Transverse colon (tissue), 4 donors: ENCODE data around the gene STK32C.

Experiments
- CTCF ChIP-seq, 5 experiments: fragments of 200-600 bp in 3 of 5; fragments of 450-650 bp in 2 of 5; sonication (generic) in 3 of 5; IDR thresholded peaks; 1 replicate in 2 of 5; 2 replicates in 3 of 5; pipeline ENCODE4 v1.5.1; 2016 to 2017; ENCODE audit warnings: antibody characterized with exemption in 5 of 5, inconsistent platforms in 3 of 5, mild to moderate bottlenecking in 2 of 5, moderate library complexity in 1 of 5
- EP300 ChIP-seq: sonication (generic); formaldehyde crosslinking; IDR thresholded peaks from one replicate; pipeline ENCODE4 v1.6.1; 2017; ENCODE audit warnings: antibody characterized with exemption, low read depth
- POLR2A ChIP-seq: fragments of 450-650 bp; IDR thresholded peaks from one replicate; pipeline ENCODE4 v1.6.1; 2016; ENCODE audit warnings: antibody characterized with exemption, mild to moderate bottlenecking, moderate library complexity
- POLR2AphosphoS5 ChIP-seq, 3 donors: sonication (generic); formaldehyde crosslinking; IDR thresholded peaks; one replicate each; pipeline ENCODE4 v1.6.1; 2016; ENCODE audit warnings: antibody characterized with exemption in 3 of 3

GRCh38 chr10:132212816-132213215, 94.9 kb downstream of the STK32C start:
- TF ChIP-seq POLR2AphosphoS5 (IDR thresholded peaks at IDR 0.05) = no peak
- TF ChIP-seq POLR2A = no peak
- TF ChIP-seq CTCF (IDR thresholded peaks at IDR 0.05) = no peak
- no peak for TF ChIP-seq EP300
